ENCODE data around the gene AKNAD1. TPM values are rescaled to one million over a fixed set of nuclear protein-coding genes. Genes with fewer than 3 reads are reported as not detected.
A peak's percentile ranks its signal among the peaks of the same experiment; 100 is the strongest.

The AKNAD1 gene
- total RNA-seq, 1 donor from 2014 or later, result not detected

- DNase-seq (ENCODE audit: low spot score), result no peak
- Mint-ChIP-seq H3K27me3 (ENCODE audit: unreplicated experiment) (peaks cover 2% of the 10 kb centered on the region), H3K9me3 (ENCODE audit: unreplicated experiment) (no peaks in the 10 kb centered on the region), H3K27ac (ENCODE audit: unreplicated experiment) (no peak overlapping the region), H3K4me3 (ENCODE audit: unreplicated experiment) (no peak overlapping the region), H3K36me3 (ENCODE audit: low read depth, unreplicated experiment) (no peaks in the 10 kb centered on the region), H3K4me1 (ENCODE audit: unreplicated experiment) (peaks cover 22% of the 10 kb centered on the region)
- TF ChIP-seq, protein P1, sequence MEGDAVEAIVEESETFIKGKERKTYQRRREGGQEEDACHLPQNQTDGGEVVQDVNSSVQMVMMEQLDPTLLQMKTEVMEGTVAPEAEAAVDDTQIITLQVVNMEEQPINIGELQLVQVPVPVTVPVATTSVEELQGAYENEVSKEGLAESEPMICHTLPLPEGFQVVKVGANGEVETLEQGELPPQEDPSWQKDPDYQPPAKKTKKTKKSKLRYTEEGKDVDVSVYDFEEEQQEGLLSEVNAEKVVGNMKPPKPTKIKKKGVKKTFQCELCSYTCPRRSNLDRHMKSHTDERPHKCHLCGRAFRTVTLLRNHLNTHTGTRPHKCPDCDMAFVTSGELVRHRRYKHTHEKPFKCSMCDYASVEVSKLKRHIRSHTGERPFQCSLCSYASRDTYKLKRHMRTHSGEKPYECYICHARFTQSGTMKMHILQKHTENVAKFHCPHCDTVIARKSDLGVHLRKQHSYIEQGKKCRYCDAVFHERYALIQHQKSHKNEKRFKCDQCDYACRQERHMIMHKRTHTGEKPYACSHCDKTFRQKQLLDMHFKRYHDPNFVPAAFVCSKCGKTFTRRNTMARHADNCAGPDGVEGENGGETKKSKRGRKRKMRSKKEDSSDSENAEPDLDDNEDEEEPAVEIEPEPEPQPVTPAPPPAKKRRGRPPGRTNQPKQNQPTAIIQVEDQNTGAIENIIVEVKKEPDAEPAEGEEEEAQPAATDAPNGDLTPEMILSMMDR (IDR thresholded peaks at IDR 0.05; ENCODE audit: unreplicated experiment), result no peak
Measured at GRCh38 chr1:108824051-108824450, 32.8 kb downstream of the AKNAD1 start.

GRCh38 chr1:108823632-108824031 is 33.3 kb downstream of the AKNAD1 start:
- Mint-ChIP-seq H3K36me3 (ENCODE audit: low read depth, unreplicated experiment) (no peaks in the 10 kb centered on the region), H3K9me3 (ENCODE audit: unreplicated experiment) (no peaks in the 10 kb centered on the region)

DNA sequence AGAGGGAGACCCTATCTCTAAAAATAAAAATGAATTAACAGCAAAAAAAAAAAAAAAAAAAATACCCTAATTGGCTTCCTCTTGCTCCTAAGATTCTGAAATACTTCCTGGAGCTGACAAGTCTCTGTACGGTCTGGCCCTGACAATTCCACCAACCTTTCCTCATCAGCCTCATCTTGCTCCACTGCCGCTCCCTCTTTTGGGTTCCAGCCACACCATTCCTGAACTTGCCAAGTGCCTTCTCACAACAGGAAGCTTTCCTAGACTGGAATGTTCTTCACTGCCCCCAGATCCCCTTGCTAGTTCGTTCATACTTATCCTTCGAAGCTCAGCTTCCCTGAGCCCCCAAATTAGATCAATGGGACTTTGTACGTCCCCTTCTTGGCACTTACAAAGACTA is 37.0 kb downstream of the AKNAD1 start:
- Mint-ChIP-seq H3K4me3 (ENCODE audit: unreplicated experiment) (no peak overlapping the region), H3K27me3 (ENCODE audit: unreplicated experiment) (peaks cover 6% of the 10 kb centered on the region), H3K27ac (ENCODE audit: unreplicated experiment) (no peak overlapping the region), H3K36me3 (ENCODE audit: low read depth, unreplicated experiment) (no peaks in the 10 kb centered on the region), H3K9me3 (ENCODE audit: unreplicated experiment) (no peaks in the 10 kb centered on the region), H3K4me1 (ENCODE audit: unreplicated experiment) (peaks cover 24% of the 10 kb centered on the region)
- no peak for DNase-seq (ENCODE audit: low spot score)
- TF ChIP-seq, protein P1 (IDR thresholded peaks at IDR 0.05; ENCODE audit: unreplicated experiment), result no peak

More at GRCh38 chr1:108823632-108824031, 33.3 kb downstream of the AKNAD1 start:
- TF ChIP-seq, protein P1 (IDR thresholded peaks at IDR 0.05; ENCODE audit: unreplicated experiment), result no peak
- Mint-ChIP-seq H3K27me3 (ENCODE audit: unreplicated experiment) (peaks cover 2% of the 10 kb centered on the region), H3K27ac (ENCODE audit: unreplicated experiment) (no peak overlapping the region), H3K4me1 (ENCODE audit: unreplicated experiment) (peaks cover 21% of the 10 kb centered on the region), H3K4me3 (ENCODE audit: unreplicated experiment) (no peak overlapping the region)
- DNase-seq (ENCODE audit: low spot score), result no peak

GRCh38 chr1:108817811-108818210 is 39.1 kb downstream of the AKNAD1 start:
- no peak overlapping the region for H3K27ac Mint-ChIP-seq (ENCODE audit: unreplicated experiment)
- no peak for DNase-seq (ENCODE audit: low spot score)
- TF ChIP-seq, protein P1 (IDR thresholded peaks at IDR 0.05; ENCODE audit: unreplicated experiment), result no peak
- H3K4me1 Mint-ChIP-seq (ENCODE audit: unreplicated experiment), result peaks cover 22% of the 10 kb centered on the region
- H3K27me3 Mint-ChIP-seq (ENCODE audit: unreplicated experiment), result peaks cover 6% of the 10 kb centered on the region
- no peaks in the 10 kb centered on the region for H3K36me3 Mint-ChIP-seq (ENCODE audit: low read depth, unreplicated experiment)
- H3K4me3 Mint-ChIP-seq (ENCODE audit: unreplicated experiment), result no peak overlapping the region
- H3K9me3 Mint-ChIP-seq (ENCODE audit: unreplicated experiment), result no peaks in the 10 kb centered on the region

DNA sequence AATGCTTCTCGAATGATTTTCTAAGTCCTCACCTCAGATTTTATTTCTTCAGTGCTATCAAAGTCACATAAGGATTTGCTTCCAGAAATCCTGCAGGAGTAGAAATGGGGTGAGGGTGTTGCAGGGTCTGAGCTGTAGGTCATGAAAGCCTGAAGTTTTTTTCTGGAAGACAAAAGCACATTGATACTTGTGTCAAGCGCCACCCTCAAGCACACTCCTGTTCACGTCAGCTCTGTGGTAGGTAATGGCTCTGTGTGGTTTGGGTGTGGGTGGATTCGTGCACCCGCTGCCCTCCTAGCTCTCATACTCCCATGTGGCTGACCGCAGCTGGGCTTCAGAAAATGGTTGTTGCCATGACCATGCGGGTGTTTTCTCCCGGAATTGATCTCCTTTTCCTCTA is 39.9 kb downstream of the AKNAD1 start:
- TF ChIP-seq, protein P1 (IDR thresholded peaks at IDR 0.05; ENCODE audit: unreplicated experiment), result no peak
- DNase-seq (ENCODE audit: low spot score), result no peak
- Mint-ChIP-seq H3K27me3 (ENCODE audit: unreplicated experiment) (peaks cover 6% of the 10 kb centered on the region), H3K36me3 (ENCODE audit: low read depth, unreplicated experiment) (no peaks in the 10 kb centered on the region), H3K9me3 (ENCODE audit: unreplicated experiment) (no peaks in the 10 kb centered on the region), H3K27ac (ENCODE audit: unreplicated experiment) (peak overlapping the region; percentile 90), H3K4me3 (ENCODE audit: unreplicated experiment) (no peak overlapping the region), H3K4me1 (ENCODE audit: unreplicated experiment) (peaks cover 14% of the 10 kb centered on the region)
